HepG2 (cell line): ENCODE data around the gene PKP3.

Source experiments
- CTCF ChIP-seq: sonication (generic); formaldehyde crosslinking; IDR thresholded peaks from 2 replicates; pipeline ENCODE4 v1.5.0; 2020; ENCODE audit warnings: mild to moderate bottlenecking, missing genetic modification reagents, moderate library complexity
- EZH2 ChIP-seq: conservative IDR thresholded peaks from 2 replicates; pipeline ENCODE4 v1.6.1; 2012; ENCODE audit warnings: mild to moderate bottlenecking, low read depth, low read length, moderate library complexity
- HOXA5 ChIP-seq: sonication (generic); formaldehyde crosslinking; IDR thresholded peaks from 2 replicates; pipeline ENCODE4 v1.4.0; 2020; ENCODE audit warnings: missing genetic modification reagents
- MTA3 ChIP-seq: sonication (generic); formaldehyde crosslinking; IDR thresholded peaks from 2 replicates; pipeline ENCODE4 v1.4.0; 2020; ENCODE audit warnings: missing genetic modification reagents
- TAF1 ChIP-seq: sonication (generic); formaldehyde crosslinking; IDR thresholded peaks from 2 replicates; pipeline ENCODE4 v1.4.0; 2020; ENCODE audit warnings: missing genetic modification reagents
- ZNF382 ChIP-seq: sonication (generic); formaldehyde crosslinking; IDR thresholded peaks from 2 replicates; pipeline ENCODE4 v1.5.0; 2020; ENCODE audit warnings: missing genetic modification reagents, mild to moderate bottlenecking, borderline replicate concordance
- ZNF549 ChIP-seq: sonication (generic); formaldehyde crosslinking; IDR thresholded peaks from 2 replicates; pipeline ENCODE4 v1.5.0; 2020; ENCODE audit warnings: missing genetic modification reagents
- ZNF563 ChIP-seq: sonication (generic); formaldehyde crosslinking; IDR thresholded peaks from 2 replicates; pipeline ENCODE4 v1.8.0; 2022; ENCODE audit warnings: mild to moderate bottlenecking, moderate library complexity, missing genetic modification reagents
- ZZZ3 ChIP-seq: sonication (generic); formaldehyde crosslinking; IDR thresholded peaks from 2 replicates; pipeline ENCODE4 v1.4.0; 2020; ENCODE audit warnings: missing genetic modification reagents, mild to moderate bottlenecking, borderline replicate concordance
- TF ChIP-seq, protein P1 (sequence below): IDR thresholded peaks from 2 replicates; pipeline ENCODE4 v1.6.1; 2018; ENCODE audit warnings: missing genetic modification reagents
- TF ChIP-seq, protein P2 (sequence below): sonication (generic); formaldehyde crosslinking; IDR thresholded peaks from 2 replicates; pipeline ENCODE4 v1.8.1; 2022; ENCODE audit warnings: mild to moderate bottlenecking, missing genetic modification reagents

DNA sequence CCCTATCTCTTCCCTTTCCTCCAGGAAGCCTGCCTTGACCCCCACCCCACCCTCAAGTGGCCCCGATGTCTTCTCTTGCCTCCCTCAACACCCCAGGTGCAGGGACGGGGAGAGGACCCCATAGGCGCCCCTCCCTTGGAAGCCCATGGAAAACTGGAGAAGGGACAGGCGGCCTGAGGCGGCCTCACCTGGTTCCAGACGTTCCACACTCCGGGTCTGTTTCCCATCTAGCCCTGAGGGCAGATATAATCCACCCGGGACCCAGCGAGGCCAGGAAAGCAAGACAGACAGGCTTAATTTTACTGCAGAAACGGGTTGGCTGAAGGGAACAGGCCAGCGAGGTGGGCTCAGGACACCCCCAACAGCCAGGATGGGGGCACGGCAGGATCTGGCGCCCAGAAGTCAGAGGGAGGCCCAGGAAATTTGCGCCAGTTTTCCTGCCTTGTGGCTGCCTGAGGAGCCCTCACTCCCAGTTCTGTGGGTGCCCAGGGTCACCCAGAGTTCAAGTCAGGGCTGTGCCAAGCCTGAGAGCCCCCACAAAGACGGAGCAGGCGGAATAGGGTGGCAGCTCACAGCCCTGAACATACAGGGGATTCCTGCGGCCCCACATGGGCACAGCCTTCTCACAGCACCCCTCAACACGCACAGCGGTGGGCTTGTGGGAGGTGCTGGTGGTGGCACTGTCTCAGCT is 23.8 kb downstream of the PKP3 start:
- no peak for TF ChIP-seq CTCF (CRISPR knock-in tag)
- TF ChIP-seq MTA3, result no peak
- TF ChIP-seq ZNF382, result no peak
- TF ChIP-seq ZNF549 (CRISPR knock-in tag), result no peak
- no peak for TF ChIP-seq ZNF563 (CRISPR knock-in tag)
- TF ChIP-seq ZZZ3 (CRISPR knock-in tag), result no peak
- TF ChIP-seq EZH2, result no peak
- TF ChIP-seq, protein P1, sequence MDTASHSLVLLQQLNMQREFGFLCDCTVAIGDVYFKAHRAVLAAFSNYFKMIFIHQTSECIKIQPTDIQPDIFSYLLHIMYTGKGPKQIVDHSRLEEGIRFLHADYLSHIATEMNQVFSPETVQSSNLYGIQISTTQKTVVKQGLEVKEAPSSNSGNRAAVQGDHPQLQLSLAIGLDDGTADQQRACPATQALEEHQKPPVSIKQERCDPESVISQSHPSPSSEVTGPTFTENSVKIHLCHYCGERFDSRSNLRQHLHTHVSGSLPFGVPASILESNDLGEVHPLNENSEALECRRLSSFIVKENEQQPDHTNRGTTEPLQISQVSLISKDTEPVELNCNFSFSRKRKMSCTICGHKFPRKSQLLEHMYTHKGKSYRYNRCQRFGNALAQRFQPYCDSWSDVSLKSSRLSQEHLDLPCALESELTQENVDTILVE (CRISPR knock-in tag), result no peak
- no peak for TF ChIP-seq TAF1 (CRISPR knock-in tag)
- TF ChIP-seq HOXA5 (CRISPR knock-in tag), result no peak
- TF ChIP-seq, protein P2, sequence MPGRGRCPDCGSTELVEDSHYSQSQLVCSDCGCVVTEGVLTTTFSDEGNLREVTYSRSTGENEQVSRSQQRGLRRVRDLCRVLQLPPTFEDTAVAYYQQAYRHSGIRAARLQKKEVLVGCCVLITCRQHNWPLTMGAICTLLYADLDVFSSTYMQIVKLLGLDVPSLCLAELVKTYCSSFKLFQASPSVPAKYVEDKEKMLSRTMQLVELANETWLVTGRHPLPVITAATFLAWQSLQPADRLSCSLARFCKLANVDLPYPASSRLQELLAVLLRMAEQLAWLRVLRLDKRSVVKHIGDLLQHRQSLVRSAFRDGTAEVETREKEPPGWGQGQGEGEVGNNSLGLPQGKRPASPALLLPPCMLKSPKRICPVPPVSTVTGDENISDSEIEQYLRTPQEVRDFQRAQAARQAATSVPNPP (CRISPR knock-in tag), result no peak
